Activated T-cell treated with anti-CD3 and anti-CD28 coated beads for 24 hours (primary cell): ENCODE results near the gene EHF.
"Not testable (repeated sequence)": the region's sequence is repeated elsewhere in the genome, so short reads cannot be mapped to it uniquely, and the experiment has no call there.

ENCODE experiments used
- DNase-seq: peaks from one replicate; pipeline ENCODE4 v3.0.0-alpha.2; 2020; ENCODE audit warnings: low read depth

Gene EHF

GRCh38 chr11:34668583-34669053 is 47.7 kb downstream of the EHF start:
- no peak for DNase-seq

GRCh38 chr11:34669458-34669857 is 48.6 kb downstream of the EHF start:
- DNase-seq: no peak

GRCh38 chr11:34671117-34671516 is 50.2 kb downstream of the EHF start:
- DNase-seq: no peak

GRCh38 chr11:34671946-34672345 is 51.1 kb downstream of the EHF start:
- no peak for DNase-seq

DNA sequence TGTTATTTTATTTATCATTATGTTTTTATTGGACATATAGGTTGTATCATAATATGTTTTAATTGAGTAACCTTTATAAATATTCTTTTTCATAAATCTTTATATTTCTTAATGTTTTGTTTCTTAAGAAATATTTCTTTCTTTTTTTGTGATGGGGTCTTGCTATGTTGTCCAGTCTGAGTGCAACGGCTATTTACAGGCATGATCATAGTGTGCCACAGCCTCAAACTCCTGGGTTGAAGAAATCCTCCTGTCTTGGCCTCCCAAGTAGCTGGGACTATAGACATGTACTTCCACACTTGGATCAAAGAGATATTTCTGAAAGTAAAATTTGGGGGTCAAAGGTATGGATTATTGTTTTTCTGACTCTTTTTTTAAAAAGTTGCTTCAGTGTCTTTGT is 53.1 kb downstream of the EHF start:
- DNase-seq: no peak

DNA sequence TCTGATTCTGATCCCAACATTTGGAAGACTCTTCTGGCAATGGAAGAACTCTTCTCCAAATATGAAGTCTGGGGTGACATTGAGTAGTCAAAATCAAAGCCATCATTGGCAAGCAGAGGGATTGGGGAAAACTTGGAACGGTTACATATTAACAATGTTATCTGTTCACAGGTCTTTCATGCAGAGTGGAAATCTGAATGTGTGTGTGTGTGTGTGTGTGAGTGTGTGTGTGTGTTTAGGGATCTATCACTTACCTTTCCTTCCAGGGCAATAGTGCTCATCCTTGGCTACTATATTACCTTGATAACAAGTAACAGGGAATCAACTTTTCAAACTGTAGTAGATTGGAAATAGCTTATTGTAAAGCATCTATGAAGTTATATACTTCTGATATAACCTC is 55.3 kb downstream of the EHF start:
- no peak for DNase-seq

DNA sequence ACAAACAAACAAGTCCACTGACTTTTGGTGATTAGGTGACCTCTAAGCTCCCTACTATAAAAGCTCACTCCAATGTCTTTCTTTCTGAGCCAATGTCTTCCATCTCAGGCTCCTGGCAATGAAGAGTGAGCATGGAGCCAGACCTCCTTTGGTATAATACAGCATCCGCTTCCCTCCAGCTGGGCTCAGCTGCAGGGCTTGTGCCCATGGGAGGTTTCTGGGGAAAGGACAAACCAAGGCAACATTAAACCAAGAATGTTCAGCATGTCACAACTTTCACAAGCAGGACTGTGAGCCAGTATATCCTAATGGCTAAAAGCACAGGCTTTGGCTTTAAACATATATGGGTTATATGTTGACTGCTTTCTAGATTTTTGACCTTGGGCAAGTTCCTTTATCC is 58.8 kb downstream of the EHF start:
- DNase-seq: no peak

DNA sequence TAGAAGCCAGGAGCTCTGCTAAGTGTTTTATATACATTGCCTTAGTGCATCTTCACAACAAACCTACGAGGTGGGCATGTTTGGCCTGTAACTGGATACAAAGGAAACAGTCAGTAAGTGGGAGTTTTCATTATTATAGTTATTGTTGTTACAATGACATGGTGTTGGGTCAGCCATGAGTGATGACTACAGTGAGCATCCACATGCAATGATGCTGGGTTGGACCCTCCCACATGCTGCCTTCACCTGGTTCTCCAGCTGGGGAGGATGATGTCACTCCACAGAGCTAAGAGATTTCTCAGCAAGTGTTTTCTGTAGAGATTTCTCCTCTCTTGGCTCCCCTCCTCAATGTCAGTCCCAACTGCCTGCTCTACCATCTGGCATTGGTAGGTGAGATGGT is 59.3 kb downstream of the EHF start:
- DNase-seq: no peak

DNA sequence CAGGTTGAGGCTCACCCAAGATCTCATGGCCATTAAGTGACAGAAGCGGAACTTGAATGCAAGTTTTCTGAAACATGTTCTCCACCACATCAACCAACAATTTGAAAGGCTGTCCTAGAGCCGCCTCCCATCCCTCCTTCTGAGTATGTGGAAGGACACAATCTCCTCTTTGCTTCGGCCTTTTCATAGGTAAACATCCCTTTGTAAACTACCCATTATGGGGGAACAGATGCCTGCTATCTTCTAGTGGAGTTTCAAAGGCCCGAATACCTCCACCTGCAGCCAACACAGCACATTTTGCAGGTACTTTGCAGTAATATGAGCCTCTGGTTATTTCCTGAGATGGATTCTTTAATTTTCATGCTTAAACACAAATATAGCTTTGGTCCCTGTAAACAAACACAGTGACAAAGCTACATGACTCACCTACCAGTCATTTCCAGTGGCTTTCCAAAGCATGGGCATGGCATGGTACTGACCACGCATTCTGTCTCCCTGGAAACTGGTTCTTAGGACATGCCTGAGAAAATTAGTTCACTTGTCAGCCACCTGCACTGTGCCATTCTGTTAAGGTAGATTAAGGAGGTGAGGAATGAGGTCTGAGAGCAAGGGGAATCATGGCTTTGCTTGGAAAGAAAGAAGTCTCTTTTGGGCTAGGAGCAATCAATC is 60.2 kb downstream of the EHF start:
- DNase-seq: no peak

GRCh38 chr11:34682825-34683224 is 61.9 kb downstream of the EHF start:
- no peak for DNase-seq

DNA sequence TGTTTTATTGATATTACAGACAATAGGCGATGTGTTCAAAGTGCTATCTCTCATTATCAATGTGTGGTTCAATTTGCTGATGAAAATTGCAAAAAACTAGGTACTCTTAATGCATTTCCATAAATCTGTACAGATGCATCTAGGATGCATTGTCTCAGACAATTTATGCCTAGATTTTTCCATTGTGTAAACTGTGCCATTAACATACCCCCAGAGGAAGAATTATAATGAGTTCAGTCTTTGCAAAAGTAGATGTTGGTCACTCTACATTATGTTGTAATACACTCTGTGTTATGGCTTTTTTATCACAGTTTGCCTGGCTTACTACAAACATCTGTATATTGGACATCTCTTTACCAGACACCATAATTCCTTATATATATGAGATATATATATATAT is 62.5 kb downstream of the EHF start:
- DNase-seq: no peak

DNA sequence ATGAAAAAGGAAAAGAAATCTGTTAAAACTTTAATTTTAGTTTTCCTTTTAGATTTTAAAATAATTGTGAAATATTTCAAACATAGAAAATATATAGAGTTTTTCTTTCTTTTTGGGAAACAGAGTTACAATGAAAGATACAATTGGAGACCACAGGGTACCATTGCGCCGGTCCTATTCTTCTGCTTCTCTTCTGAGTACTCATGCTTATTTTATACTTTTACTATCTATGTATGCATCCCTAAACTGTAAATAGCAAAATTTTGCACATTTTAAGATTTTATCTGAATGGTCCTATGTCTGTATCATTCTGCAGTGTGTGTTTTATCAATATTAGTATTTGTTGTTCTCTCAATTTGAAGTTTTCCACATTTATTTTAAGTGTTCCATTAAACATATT is 65.0 kb downstream of the EHF start:
- no peak for DNase-seq

GRCh38 chr11:34692299-34692698 is 71.4 kb downstream of the EHF start:
- DNase-seq: not testable (repeated sequence)

GRCh38 chr11:34696862-34697261 is 76.0 kb downstream of the EHF start:
- DNase-seq: no peak

- DNase-seq: no peak
Measured at GRCh38 chr11:34706709-34707461, 86.0 kb downstream of the EHF start.

DNA sequence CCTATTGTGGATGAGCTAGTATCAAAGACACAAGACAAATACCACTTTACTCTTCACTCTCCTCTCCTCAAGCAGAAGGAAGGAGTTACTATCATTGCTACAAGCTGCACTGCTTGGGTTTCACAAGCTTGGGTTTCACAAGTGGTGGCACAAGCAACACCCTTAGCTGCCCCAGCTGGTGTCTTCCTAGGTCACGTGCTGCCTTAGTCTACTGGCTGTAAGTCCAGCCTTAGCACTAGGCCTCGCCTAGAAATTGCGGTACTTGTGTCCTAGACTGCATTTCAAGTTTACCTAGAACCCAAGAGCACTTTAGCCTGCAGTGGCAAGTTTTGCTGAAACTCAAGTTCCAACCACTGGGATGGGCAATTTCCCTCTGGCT is 86.6 kb downstream of the EHF start:
- no peak for DNase-seq
